Transverse colon (tissue), 4 donors: ENCODE results near the gene ITGB5. TPM values are rescaled to one million over a fixed set of nuclear protein-coding genes. Genes with fewer than 3 reads are reported as not detected.
A peak's percentile ranks its signal among the peaks of the same experiment; 100 is the strongest.

ENCODE experiments used
- DNase-seq: peaks from one replicate; pipeline ENCODE4 v3.0.0-alpha.2; 2019
- H3K27ac ChIP-seq, 4 donors: fragments of 200-600 bp; sonication (generic); 2 replicates each; pipeline ENCODE4 v1.5.1; 2016 to 2018; ENCODE audit warnings: inconsistent platforms in 4 of 4
- H3K27me3 ChIP-seq: fragments of 200-600 bp; sonication (generic); 2 replicates; pipeline ENCODE4 v1.5.1; 2017; ENCODE audit warnings: inconsistent platforms
- H3K36me3 ChIP-seq, 4 donors: fragments of 200-600 bp; sonication (generic); 2 replicates each; pipeline ENCODE4 v1.5.1; 2017 to 2019; ENCODE audit warnings: inconsistent platforms in 4 of 4
- H3K4me1 ChIP-seq, 4 donors: fragments of 200-600 bp; sonication (generic); 2 replicates each; pipeline ENCODE4 v1.5.1; 2017 to 2020; ENCODE audit warnings: inconsistent platforms in 4 of 4
- H3K4me3 ChIP-seq, 4 donors: fragments of 200-600 bp; sonication (generic); 1 replicate in 1 of 4; 2 replicates in 3 of 4; pipeline versions ENCODE4 v1.5.1 to v1.6.1; 2017 to 2019; ENCODE audit warnings: inconsistent platforms in 4 of 4
- H3K9me3 ChIP-seq, 2 donors: fragments of 200-600 bp; sonication (generic); 2 replicates each; pipeline ENCODE4 v1.5.1; 2017 to 2019; ENCODE audit warnings: inconsistent platforms in 2 of 2
- CTCF ChIP-seq, 5 experiments: fragments of 200-600 bp in 3 of 5; fragments of 450-650 bp in 2 of 5; sonication (generic) in 3 of 5; IDR thresholded peaks; 1 replicate in 2 of 5; 2 replicates in 3 of 5; pipeline ENCODE4 v1.5.1; 2016 to 2017; ENCODE audit warnings: antibody characterized with exemption in 5 of 5, inconsistent platforms in 3 of 5, mild to moderate bottlenecking in 2 of 5, moderate library complexity in 1 of 5
- EP300 ChIP-seq: sonication (generic); formaldehyde crosslinking; IDR thresholded peaks from one replicate; pipeline ENCODE4 v1.6.1; 2017; ENCODE audit warnings: antibody characterized with exemption, low read depth
- POLR2A ChIP-seq: fragments of 450-650 bp; IDR thresholded peaks from one replicate; pipeline ENCODE4 v1.6.1; 2016; ENCODE audit warnings: antibody characterized with exemption, mild to moderate bottlenecking, moderate library complexity
- POLR2AphosphoS5 ChIP-seq, 3 donors: sonication (generic); formaldehyde crosslinking; IDR thresholded peaks; one replicate each; pipeline ENCODE4 v1.6.1; 2016; ENCODE audit warnings: antibody characterized with exemption in 3 of 3
- WGBS, 2 donors: methylation state at CpG; one replicate each; pipeline ENCODE4 v1.1.5; 2018; ENCODE audit warnings: low coverage in 1 of 2; 5-methylcytosine and 5-hydroxymethylcytosine counted together
- in situ Hi-C, 4 donors: fragments of 200-750 bp; cut with MboI; loops; one replicate each; pipeline versions ENCODE4 v1.15.0 to v1.15.1; 2017; ENCODE audit warnings: low sequenced_read_pairs in 3 of 4, low pct_ligation_motif_present in 1 of 4, low pct_unique_long_range_greater_than_20kb in 1 of 4
- intact Hi-C: fragments of 100-400 bp; cut with DNase I; formaldehyde crosslinking; loops from one replicate; pipeline ENCODE4 v1.15.1; 2023; ENCODE audit warnings: low total_unique reads
- total RNA-seq, 4 donors: library from RNA; depleted of rRNA; stranded (reverse); fragments of >200 nt; gene quantifications; one replicate each; pipeline ENCODE4 v1.1.0, GENCODE V29; 2016

The ITGB5 gene
- total RNA-seq, 4 donors from 2014 or later: 62.8 to 572 (median 105) TPM

- WGBS, 2 donors: 80 to 91% methylated on average over 1 to 5 of the region's 5 CpGs
- intact Hi-C loops: no loop called here
- in situ Hi-C loops: no loop called here
Measured at GRCh38 chr3:124777762-124778470, 109.2 kb downstream of the ITGB5 start.

GRCh38 chr3:124776856-124777255 is 110.3 kb downstream of the ITGB5 start:
- in situ Hi-C loops: no loop called here
- Histone ChIP-seq H3K4me3 (no peak overlapping the region), H3K27ac (no peak overlapping the region), H3K4me1 (peaks cover 20 to 45% (median 36%) of the 10 kb centered on the region in 4 donors), H3K9me3 (no peaks in the 10 kb centered on the region), H3K27me3 (no peaks in the 10 kb centered on the region), H3K36me3 (no peaks in the 10 kb centered on the region)
- no peak for DNase-seq
- TF ChIP-seq POLR2AphosphoS5 (IDR thresholded peaks at IDR 0.05): no peak
- no peak for TF ChIP-seq EP300
- no peak for TF ChIP-seq POLR2A
- TF ChIP-seq CTCF (IDR thresholded peaks at IDR 0.05): no peak
- intact Hi-C loops: no loop called here
- 94% methylated on average over 5 of the region's 5 CpGs; no CpG with 5 or more reads in 1 of the 2 donors for WGBS, 2 donors

More at GRCh38 chr3:124777762-124778470, 109.2 kb downstream of the ITGB5 start:
- no peaks in the 10 kb centered on the region for H3K36me3 ChIP-seq
- no peak for DNase-seq
- H3K27ac ChIP-seq: peak overlapping the region in 1 of 4 donors; percentile 86
- TF ChIP-seq POLR2AphosphoS5 (IDR thresholded peaks at IDR 0.05): no peak
- no peak for TF ChIP-seq EP300
- no peak for TF ChIP-seq POLR2A
- no peak for TF ChIP-seq CTCF (IDR thresholded peaks at IDR 0.05)
- no peaks in the 10 kb centered on the region for H3K9me3 ChIP-seq
- no peak overlapping the region for H3K4me3 ChIP-seq
- H3K4me1 ChIP-seq: peaks cover 12 to 47% (median 36%) of the 10 kb centered on the region in 4 donors
- no peaks in the 10 kb centered on the region for H3K27me3 ChIP-seq

GRCh38 chr3:124775877-124776276 is 111.3 kb downstream of the ITGB5 start:
- Histone ChIP-seq H3K4me1 (peaks cover 29 to 44% (median 34%) of the 10 kb centered on the region in 4 donors), H3K36me3 (no peaks in the 10 kb centered on the region), H3K9me3 (no peaks in the 10 kb centered on the region), H3K27ac (no peak overlapping the region), H3K4me3 (no peak overlapping the region), H3K27me3 (no peaks in the 10 kb centered on the region)
- TF ChIP-seq CTCF (IDR thresholded peaks at IDR 0.05) (no peak), POLR2A (no peak), EP300 (no peak), POLR2AphosphoS5 (IDR thresholded peaks at IDR 0.05) (no peak)
- in situ Hi-C loops: no loop called here
- 90% methylated on average over 9 of the region's 9 CpGs; no CpG with 5 or more reads in 1 of the 2 donors for WGBS, 2 donors
- no peak for DNase-seq
- intact Hi-C loops: no loop called here

GRCh38 chr3:124774841-124775402 is 112.2 kb downstream of the ITGB5 start:
- no peak for DNase-seq
- Histone ChIP-seq H3K27me3 (no peaks in the 10 kb centered on the region), H3K36me3 (no peaks in the 10 kb centered on the region), H3K9me3 (no peaks in the 10 kb centered on the region), H3K4me1 (peaks cover 30 to 43% (median 33%) of the 10 kb centered on the region in 4 donors), H3K27ac (peak overlapping the region in 3 of 4 donors; percentile 72 to 80 (median 76)), H3K4me3 (no peak overlapping the region)
- 79 to 92% methylated on average over 1 to 7 of the region's 7 CpGs for WGBS, 2 donors
- TF ChIP-seq POLR2AphosphoS5 (IDR thresholded peaks at IDR 0.05) (no peak), POLR2A (no peak), EP300 (no peak), CTCF (IDR thresholded peaks at IDR 0.05) (no peak)
- intact Hi-C loops (loop anchor here (5.0 kb wide), 1 partner anchor 112 kb away; the partner anchor contains the start of gene ITGB5), in situ Hi-C loops (loop anchor here in 1 of 4 donors (25.0 kb wide), 1 partner anchor 662 kb away; no protein-coding TSS in a partner anchor)
